Endothelial cell (in vitro differentiated cells): ENCODE data around the gene CHURC1. TPM values are rescaled to one million over a fixed set of nuclear protein-coding genes. Genes with fewer than 3 reads are reported as not detected.

Experiments
- DNase-seq: peaks from one replicate; pipeline ENCODE4 v3.0.0; 2021; ENCODE audit warnings: low spot score
- H3K27ac Mint-ChIP-seq: one replicate; pipeline ENCODE4 v1.8.0; 2021; ENCODE audit warnings: mixed read lengths, inconsistent platforms; ENCODE audit not compliant: unreplicated experiment
- H3K27me3 Mint-ChIP-seq: one replicate; pipeline ENCODE4 v1.8.0; 2021; ENCODE audit warnings: mild to moderate bottlenecking, moderate library complexity, mixed read lengths, inconsistent platforms; ENCODE audit not compliant: unreplicated experiment
- H3K36me3 Mint-ChIP-seq: one replicate; pipeline ENCODE4 v1.8.0; 2021; ENCODE audit warnings: mild to moderate bottlenecking, low read depth, mixed read lengths, inconsistent platforms; ENCODE audit not compliant: unreplicated experiment
- H3K4me1 Mint-ChIP-seq: one replicate; pipeline ENCODE4 v1.8.0; 2021; ENCODE audit warnings: mild to moderate bottlenecking, mixed read lengths, inconsistent platforms; ENCODE audit not compliant: unreplicated experiment
- H3K4me3 Mint-ChIP-seq: one replicate; pipeline ENCODE4 v1.8.0; 2021; ENCODE audit warnings: mild to moderate bottlenecking, mixed read lengths, inconsistent platforms; ENCODE audit not compliant: unreplicated experiment
- H3K9me3 Mint-ChIP-seq: one replicate; pipeline ENCODE4 v1.8.0; 2021; ENCODE audit warnings: mixed read lengths, inconsistent platforms; ENCODE audit not compliant: unreplicated experiment
- total RNA-seq: library from RNA; stranded (reverse); fragmentation: NEBNext Ultra II Directional; extraction: Animal tissue kit (Norgen Biotek cat#: 25700); gene quantifications from one replicate; pipeline ENCODE4 v1.2.1, GENCODE V29; 2021; ENCODE audit not compliant: unreplicated experiment
- TF ChIP-seq, protein P1 (sequence below): fragments of 200-600 bp; sonication (generic); IDR thresholded peaks from one replicate; pipeline ENCODE4 v1.5.0; 2021; ENCODE audit warnings: antibody characterized with exemption; ENCODE audit not compliant: unreplicated experiment

Gene CHURC1
- total RNA-seq, 1 donor from 2014 or later: 36.2 TPM

DNA sequence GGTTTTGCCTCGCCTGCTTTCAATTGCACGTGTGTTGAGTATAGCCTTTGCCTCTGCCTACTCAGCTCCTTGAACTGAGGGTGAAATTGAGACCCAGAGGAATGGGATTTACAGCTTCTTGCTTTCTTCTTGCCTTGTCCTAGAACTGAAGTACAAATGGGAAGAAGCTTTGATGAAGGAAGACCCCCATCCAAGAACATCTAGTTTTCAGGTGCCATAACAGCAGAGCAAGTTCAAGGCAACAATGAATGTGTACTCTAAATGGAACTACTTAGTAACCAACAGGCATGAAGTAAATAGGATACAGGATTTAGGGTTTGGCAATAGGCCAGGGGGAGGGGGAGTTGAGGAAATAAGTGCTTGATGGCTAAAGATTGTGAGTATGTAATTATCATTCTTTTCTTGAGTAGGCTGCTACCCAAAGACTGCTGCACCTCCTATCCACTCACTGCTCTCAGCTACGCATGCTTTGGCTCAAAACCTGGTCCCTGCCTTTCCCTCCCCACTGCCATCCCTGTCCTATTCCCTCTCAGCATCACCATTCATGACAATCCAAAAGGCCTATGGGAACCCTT, 26.2 kb downstream of the CHURC1 start:
- TF ChIP-seq, protein P1, sequence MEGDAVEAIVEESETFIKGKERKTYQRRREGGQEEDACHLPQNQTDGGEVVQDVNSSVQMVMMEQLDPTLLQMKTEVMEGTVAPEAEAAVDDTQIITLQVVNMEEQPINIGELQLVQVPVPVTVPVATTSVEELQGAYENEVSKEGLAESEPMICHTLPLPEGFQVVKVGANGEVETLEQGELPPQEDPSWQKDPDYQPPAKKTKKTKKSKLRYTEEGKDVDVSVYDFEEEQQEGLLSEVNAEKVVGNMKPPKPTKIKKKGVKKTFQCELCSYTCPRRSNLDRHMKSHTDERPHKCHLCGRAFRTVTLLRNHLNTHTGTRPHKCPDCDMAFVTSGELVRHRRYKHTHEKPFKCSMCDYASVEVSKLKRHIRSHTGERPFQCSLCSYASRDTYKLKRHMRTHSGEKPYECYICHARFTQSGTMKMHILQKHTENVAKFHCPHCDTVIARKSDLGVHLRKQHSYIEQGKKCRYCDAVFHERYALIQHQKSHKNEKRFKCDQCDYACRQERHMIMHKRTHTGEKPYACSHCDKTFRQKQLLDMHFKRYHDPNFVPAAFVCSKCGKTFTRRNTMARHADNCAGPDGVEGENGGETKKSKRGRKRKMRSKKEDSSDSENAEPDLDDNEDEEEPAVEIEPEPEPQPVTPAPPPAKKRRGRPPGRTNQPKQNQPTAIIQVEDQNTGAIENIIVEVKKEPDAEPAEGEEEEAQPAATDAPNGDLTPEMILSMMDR: no peak
- DNase-seq: no peak
- Mint-ChIP-seq H3K27me3 (peaks cover 6% of the 10 kb centered on the region), H3K4me1 (peaks cover 16% of the 10 kb centered on the region), H3K36me3 (peaks cover 5% of the 10 kb centered on the region), H3K27ac (no peak overlapping the region), H3K4me3 (no peak overlapping the region), H3K9me3 (no peaks in the 10 kb centered on the region)

DNA sequence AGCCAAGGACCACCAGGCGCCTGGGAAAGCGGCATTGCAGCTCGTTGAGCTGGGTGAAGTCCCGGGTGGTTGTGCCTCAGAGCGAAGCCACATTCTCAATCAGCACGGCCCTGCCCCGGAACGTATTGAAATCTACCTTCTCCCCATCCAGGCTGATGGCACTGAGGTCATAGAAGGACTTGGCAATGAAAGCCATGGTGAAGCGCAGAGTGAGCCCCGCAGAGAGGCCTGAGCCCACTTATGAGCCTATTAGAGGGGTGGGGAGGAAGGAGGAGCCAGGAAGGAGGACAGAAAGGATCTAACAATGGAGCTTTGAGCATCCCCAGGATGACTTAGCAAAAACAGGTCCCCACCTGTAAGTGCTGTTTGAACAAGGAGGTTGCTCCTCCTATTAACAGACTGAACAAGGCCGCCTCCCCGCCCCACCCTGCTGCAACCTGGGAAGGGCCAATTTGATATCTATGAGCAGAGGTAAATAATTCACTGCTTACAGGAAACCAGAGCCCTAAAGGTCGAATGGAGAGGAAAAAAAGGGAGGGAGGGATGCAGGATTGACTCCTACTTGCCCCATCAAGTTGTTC, 28.4 kb downstream of the CHURC1 start, which contains the start of gene GPX2:
GPX2 (minus strand) TSS at position 215 of the 581 bp plus-strand sequence; CDS start at position 196, 19 bp downstream.
- peaks cover 8% of the 10 kb centered on the region for H3K4me1 Mint-ChIP-seq
- H3K27me3 Mint-ChIP-seq: peaks cover 8% of the 10 kb centered on the region
- no peak for DNase-seq
- H3K9me3 Mint-ChIP-seq: no peaks in the 10 kb centered on the region
- TF ChIP-seq, protein P1: no peak
- H3K27ac Mint-ChIP-seq: no peak within 1 kb of the TSS
- no peak within 1 kb of the TSS for H3K4me3 Mint-ChIP-seq
- H3K36me3 Mint-ChIP-seq: peaks cover 5% of the 10 kb centered on the region

DNA sequence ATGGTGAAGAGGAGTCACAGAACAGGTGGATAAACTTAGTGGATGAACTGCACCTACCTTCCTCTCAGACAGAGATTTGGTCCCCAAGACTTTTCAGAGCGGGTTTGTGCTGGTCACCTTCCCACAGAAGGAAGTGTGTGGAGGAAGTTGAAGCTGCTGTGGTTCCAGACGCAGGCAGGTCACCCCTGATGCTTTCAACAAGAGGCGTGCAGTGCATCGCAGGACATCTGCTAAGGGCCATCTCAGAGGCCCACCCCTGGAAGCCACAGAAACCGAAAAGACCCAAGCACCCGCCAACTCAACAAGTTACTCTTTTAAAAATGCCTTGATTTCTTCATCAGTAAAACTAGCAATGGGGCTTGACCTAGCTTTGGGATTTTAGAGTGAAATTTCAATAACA, 29.3 kb downstream of the CHURC1 start:
- H3K9me3 Mint-ChIP-seq: no peaks in the 10 kb centered on the region
- H3K36me3 Mint-ChIP-seq: peaks cover 10% of the 10 kb centered on the region
- TF ChIP-seq, protein P1: no peak
- H3K4me3 Mint-ChIP-seq: no peak overlapping the region
- H3K27ac Mint-ChIP-seq: no peak overlapping the region
- H3K4me1 Mint-ChIP-seq: peaks cover 8% of the 10 kb centered on the region
- peaks cover 8% of the 10 kb centered on the region for H3K27me3 Mint-ChIP-seq
- no peak for DNase-seq

DNA sequence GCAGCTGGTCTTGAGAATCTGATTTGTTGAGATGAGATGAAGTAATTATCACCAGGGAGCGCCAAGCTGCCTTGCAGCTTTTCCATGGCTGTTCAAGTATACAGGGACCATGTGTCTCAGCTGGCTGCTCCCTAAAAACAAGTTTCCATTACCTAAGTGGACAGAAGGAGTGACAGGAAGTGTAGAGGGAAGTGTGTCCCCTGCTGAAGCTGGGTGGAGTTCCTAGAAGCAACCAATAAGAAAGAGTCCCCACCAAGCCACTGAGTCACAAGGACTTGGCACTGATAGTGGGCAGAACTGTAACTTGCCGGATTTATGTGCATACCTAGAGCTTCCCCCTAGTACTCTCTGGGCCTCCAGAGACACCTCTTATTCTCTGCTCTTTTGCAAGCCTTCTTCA, 29.8 kb downstream of the CHURC1 start:
- DNase-seq: no peak
- Mint-ChIP-seq H3K4me3 (no peak overlapping the region), H3K9me3 (no peaks in the 10 kb centered on the region), H3K27me3 (peaks cover 6% of the 10 kb centered on the region), H3K27ac (no peak overlapping the region), H3K4me1 (peaks cover 4% of the 10 kb centered on the region), H3K36me3 (peaks cover 10% of the 10 kb centered on the region)
- TF ChIP-seq, protein P1: no peak

DNA sequence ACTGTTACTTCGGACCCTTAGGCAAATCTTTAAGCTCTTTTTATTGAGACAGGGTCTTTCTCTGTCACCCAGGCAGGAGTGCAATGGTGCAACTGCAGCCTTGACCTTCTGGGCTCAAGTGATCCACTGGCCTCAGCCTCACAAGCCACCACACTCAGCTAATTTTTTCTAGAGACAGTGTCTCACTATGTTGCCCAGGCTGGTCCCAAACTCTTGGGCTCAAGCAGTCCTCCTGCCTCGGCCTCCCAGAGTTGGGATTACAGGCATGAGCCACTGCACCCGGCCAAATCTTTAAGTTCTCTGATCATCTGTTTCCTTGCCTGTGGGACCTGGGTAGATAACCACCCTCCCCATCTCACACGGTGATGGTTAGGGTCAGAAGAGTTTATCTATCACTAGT, 30.6 kb downstream of the CHURC1 start:
- no peak for DNase-seq
- peaks cover 5% of the 10 kb centered on the region for H3K36me3 Mint-ChIP-seq
- H3K4me3 Mint-ChIP-seq: no peak overlapping the region
- H3K4me1 Mint-ChIP-seq: peaks cover 3% of the 10 kb centered on the region
- no peak overlapping the region for H3K27ac Mint-ChIP-seq
- H3K9me3 Mint-ChIP-seq: no peaks in the 10 kb centered on the region
- peaks cover 6% of the 10 kb centered on the region for H3K27me3 Mint-ChIP-seq
- TF ChIP-seq, protein P1: no peak
